K562 (cell line): Measurements from ENCODE around the gene RNF126. TPM values are rescaled to one million over a fixed set of nuclear protein-coding genes. Genes with fewer than 3 reads are reported as not detected.

Source experiments
- ATAC-seq: fragments of 200-7000 bp; cut with Tn5 transposase; 3 replicates; pipeline ENCODE4 v1.9.1; 2020; ENCODE audit warnings: moderate library complexity
- BruUV-seq: library from RNA; stranded (reverse); fragments of 400-500 nt; replicated peaks from 2 replicates; lab custom pipeline; 2021; lab: Mats Ljungman, UMichigan
- CTCF ChIA-PET: fragments of 300-600 bp; formaldehyde crosslinking; extraction: SDS; loops from one replicate; lab custom pipeline; 2021; ENCODE audit warnings: low intra/inter-chr PET ratio; lab: Yijun Ruan, JAX
- POLR2A ChIA-PET: fragments of 300-600, 350-650 bp; sonication (Branson Sonifier 250); formaldehyde crosslinking; extraction: SDS; loops from one replicate; lab custom pipeline; 2021; ENCODE audit warnings: antibody characterized with exemption, inconsistent platforms; lab: Yijun Ruan, JAX
- DNase-seq, 4 experiments: peaks; one replicate each; pipeline versions ENCODE4 v3.0.0 to v3.0.0-alpha.2; 2011 to 2018; ENCODE audit warnings: low spot score in 3 of 4, mixed read lengths in 3 of 4; ENCODE audit errors: extremely low read depth in 1 of 4
- FAIRE-seq: peaks from 2 replicates; lab custom pipeline; 2011; peaks lifted over from hg19 to GRCh38; lab: Jason Lieb, UNC
- H2AFZ ChIP-seq: 2 replicates; pipeline ENCODE4 v1.6.0; 2011; ENCODE audit warnings: low read depth, low read length, control low read depth, inconsistent platforms
- H3K27ac ChIP-seq: fragments of 200-600 bp; 3 replicates; pipeline ENCODE4 v1.8.0; 2011; ENCODE audit warnings: low read depth, mild to moderate bottlenecking, control low read depth, inconsistent platforms, low read length, moderate library complexity, mixed read lengths; ENCODE audit errors: extremely low read depth
- H3K27me3 ChIP-seq, 2 experiments: fragments of 300-600 bp in 1 of 2; 2 replicates in 1 of 2; 3 replicates in 1 of 2; pipeline versions ENCODE4 v1.6.0 to v1.8.0; 2011; ENCODE audit warnings: inconsistent platforms in 2 of 2, low read length in 2 of 2, mild to moderate bottlenecking in 1 of 2, mixed read lengths in 1 of 2, moderate library complexity in 1 of 2; ENCODE audit not compliant: control insufficient read depth in 2 of 2, insufficient read depth in 2 of 2
- H3K36me3 ChIP-seq: fragments of 300-600 bp; 3 replicates; pipeline ENCODE4 v1.8.0; 2011; ENCODE audit warnings: mild to moderate bottlenecking, low read length, inconsistent platforms; ENCODE audit not compliant: control insufficient read depth, insufficient read depth
- H3K4me1 ChIP-seq, 2 experiments: fragments of 200-600 bp in 1 of 2; replicated peaks in 1 of 2; 2 replicates in 1 of 2; 3 replicates in 1 of 2; pipeline versions ENCODE4 v1.5.1 to v1.8.0; 2011; ENCODE audit warnings: inconsistent platforms in 2 of 2, low read length in 2 of 2, mild to moderate bottlenecking in 1 of 2, mixed read lengths in 1 of 2, moderate library complexity in 1 of 2; ENCODE audit not compliant: control insufficient read depth in 2 of 2, insufficient read depth in 2 of 2
- H3K4me2 ChIP-seq: 2 replicates; pipeline ENCODE4 v1.6.1; 2011; ENCODE audit warnings: low read length, control low read depth, inconsistent platforms, mixed read lengths; ENCODE audit not compliant: insufficient read depth
- H3K4me3 ChIP-seq: fragments of 200-600 bp; sonication (generic), shearing (Covaris generic); 2 replicates; pipeline ENCODE4 v1.5.1; 2016; ENCODE audit warnings: control low read depth, inconsistent platforms
- H3K79me2 ChIP-seq: fragments of 200-600 bp; 3 replicates; pipeline ENCODE4 v1.8.0; 2011; ENCODE audit warnings: low read length, inconsistent platforms; ENCODE audit not compliant: control insufficient read depth, insufficient read depth
- H3K9ac ChIP-seq, 2 experiments: 2 replicates each; pipeline versions ENCODE4 v1.6.0 to v1.6.1; 2011; ENCODE audit warnings: low read depth in 2 of 2, low read length in 2 of 2, control low read depth in 1 of 2, inconsistent platforms in 1 of 2, mild to moderate bottlenecking in 1 of 2, mixed read lengths in 1 of 2; ENCODE audit not compliant: insufficient read depth in 1 of 2
- H3K9me1 ChIP-seq: one replicate; pipeline ENCODE4 v1.6.0; 2011; ENCODE audit warnings: inconsistent platforms, mild to moderate bottlenecking, low read length, moderate library complexity; ENCODE audit not compliant: control insufficient read depth, insufficient read depth
- H3K9me3 ChIP-seq: replicated peaks from 2 replicates; pipeline ENCODE4 v1.5.1; 2011; ENCODE audit warnings: low read depth, low read length, inconsistent platforms; ENCODE audit not compliant: control insufficient read depth, insufficient read depth
- H4K20me1 ChIP-seq: replicated peaks from 2 replicates; pipeline ENCODE4 v1.6.1; 2011; ENCODE audit warnings: low read length, inconsistent platforms, mixed read lengths; ENCODE audit not compliant: control insufficient read depth, insufficient read depth
- CCNT2 ChIP-seq: IDR thresholded peaks from 2 replicates; pipeline ENCODE4 v1.6.1; 2011; ENCODE audit warnings: borderline replicate concordance, low read depth, mild to moderate bottlenecking, moderate library complexity, mixed read lengths, low read length; ENCODE audit not compliant: insufficient read length; ENCODE audit errors: extremely low read depth
- FIP1L1 ChIP-seq: fragments of 200-400 bp; formaldehyde crosslinking; IDR thresholded peaks from 2 replicates; pipeline ENCODE4 v1.6.1; 2018; ENCODE audit warnings: mild to moderate bottlenecking, low read depth, low read length; ENCODE audit not compliant: poor library complexity, severe bottlenecking
- GATA2 ChIP-seq: sonication (generic); formaldehyde crosslinking; IDR thresholded peaks from 2 replicates; pipeline ENCODE4 v1.4.0; 2020; ENCODE audit warnings: mild to moderate bottlenecking, missing genetic modification reagents
- HDAC3 ChIP-seq: fragments of 450-650 bp; IDR thresholded peaks from 2 replicates; pipeline ENCODE4 v1.6.1; 2018; ENCODE audit warnings: borderline replicate concordance, mild to moderate bottlenecking, moderate library complexity; ENCODE audit not compliant: partially characterized antibody
- MCM2 ChIP-seq: fragments of 450-650 bp; IDR thresholded peaks from 2 replicates; pipeline ENCODE4 v1.6.1; 2017; ENCODE audit warnings: low read depth, mild to moderate bottlenecking
- MTA2 ChIP-seq: fragments of 450-650 bp; IDR thresholded peaks from 2 replicates; pipeline ENCODE4 v1.6.1; 2016; ENCODE audit warnings: low read depth
- MTA3 ChIP-seq: fragments of 450-650 bp; formaldehyde crosslinking; IDR thresholded peaks from 2 replicates; pipeline ENCODE4 v1.6.1; 2017; ENCODE audit warnings: mild to moderate bottlenecking, borderline replicate concordance
- NONO ChIP-seq, 2 experiments: fragments of 200-400 bp in 1 of 2; fragments of 450-650 bp in 1 of 2; formaldehyde crosslinking in 1 of 2; IDR thresholded peaks; 2 replicates each; pipeline ENCODE4 v1.6.1; 2017; ENCODE audit warnings: low read depth in 2 of 2, mild to moderate bottlenecking in 2 of 2, moderate library complexity in 2 of 2, low read length in 1 of 2
- POLR2H ChIP-seq: IDR thresholded peaks from 2 replicates; pipeline ENCODE4 v1.6.1; 2016; ENCODE audit warnings: missing genetic modification characterization, low read depth, mild to moderate bottlenecking, control low read depth, missing compliant biosample characterization, moderate library complexity
- PRPF4 ChIP-seq: fragments of 200-400 bp; formaldehyde crosslinking; IDR thresholded peaks from one replicate; pipeline ENCODE4 v1.6.1; 2017; ENCODE audit warnings: low read length, low read depth, mild to moderate bottlenecking; ENCODE audit not compliant: insufficient read depth, poor library complexity, severe bottlenecking
- RAD21 ChIP-seq, 2 experiments: fragments of 250-450 bp in 1 of 2; fragments of 450-650 bp in 1 of 2; sonication (Bioruptor Pico) in 1 of 2; formaldehyde crosslinking in 1 of 2; IDR thresholded peaks in 1 of 2; conservative IDR thresholded peaks in 1 of 2; 2 replicates each; pipeline versions ENCODE4 v1.4.0 to v1.8.0; 2020 to 2022; ENCODE audit warnings: mild to moderate bottlenecking in 2 of 2, moderate library complexity in 1 of 2
- TAF9B ChIP-seq: fragments of 450-650 bp; IDR thresholded peaks from 2 replicates; pipeline ENCODE4 v1.6.1; 2018; ENCODE audit warnings: mild to moderate bottlenecking; ENCODE audit not compliant: partially characterized antibody
- TRIM24 ChIP-seq, 2 experiments: fragments of 450-650 bp; IDR thresholded peaks; 2 replicates each; pipeline ENCODE4 v1.6.1; 2016
- ZC3H11A ChIP-seq: IDR thresholded peaks from 2 replicates; pipeline ENCODE4 v1.6.1; 2012; ENCODE audit warnings: low read depth, low read length, improper control_type of control experiment
- ZSCAN29 ChIP-seq: fragments of 450-650 bp; IDR thresholded peaks from 2 replicates; pipeline ENCODE4 v1.6.1; 2017
- WGBS: fragments of 100-300 bp; shearing (Covaris generic); methylation state at CpG from one replicate; pipeline ENCODE4 v1.1.6; 2016; ENCODE audit warnings: low coverage, mixed read lengths; ENCODE audit not compliant: insufficient coverage; ENCODE audit errors: missing lambda C conversion rate; 5-methylcytosine and 5-hydroxymethylcytosine counted together
- in situ Hi-C: fragments of 300-500 bp; cut with MboI; formaldehyde crosslinking; loops from 4 replicates; pipeline ENCODE4 v1.15.0; 2018; ENCODE audit warnings: inconsistent platforms, mixed read lengths
- intact Hi-C: fragments of 100-400 bp; cut with micrococcal nuclease; formaldehyde crosslinking; loops from 2 replicates; pipeline ENCODE4 v1.14.2; 2022
- polyA plus RNA-seq, 8 experiments: library from polyadenylated mRNA; depleted of rRNA in 4 of 8; stranded (reverse) in 5 of 8; unstranded in 3 of 8; fragments of >200 nt; fragmentation: Nextera tagmentation in 2 of 8; fragmentation: Illumina TruSeq in 1 of 8; extraction: Ambion mirVana in 2 of 8; extraction: Trizol in 1 of 8; gene quantifications; 2 replicates each; pipeline versions ENCODE4 v1.2.1 to v1.2.3, GENCODE V29; 2011 to 2014; ENCODE audit warnings: inconsistent platforms in 1 of 8, missing spikeins in 1 of 8
- total RNA-seq, 7 experiments: library from RNA; depleted of rRNA in 6 of 7; stranded (reverse); fragments of >200 nt in 6 of 7; fragmentation: Illumina TruSeq in 2 of 7; extraction: Trizol in 2 of 7; gene quantifications; 2 replicates each; pipeline versions ENCODE4 v1.2.1 to v1.2.3, GENCODE V29; 2011 to 2021; ENCODE audit warnings: low replicate concordance in 1 of 7
- TF ChIP-seq, protein P1 (sequence below): sonication (generic); formaldehyde crosslinking; IDR thresholded peaks from 2 replicates; pipeline ENCODE4 v1.8.1; 2023; ENCODE audit warnings: mild to moderate bottlenecking, missing genetic modification reagents
- TF ChIP-seq, protein P2 (sequence below), 2 experiments: fragments of 450-650 bp in 1 of 2; sonication (generic) in 1 of 2; formaldehyde crosslinking in 1 of 2; IDR thresholded peaks in 1 of 2; conservative IDR thresholded peaks in 1 of 2; 2 replicates each; pipeline versions ENCODE4 v1.6.1 to v1.8.1; 2016 to 2023; ENCODE audit warnings: mild to moderate bottlenecking in 2 of 2, moderate library complexity in 2 of 2, inconsistent platforms in 1 of 2, missing genetic modification reagents in 1 of 2

RNF126 gene
- total and polyA plus RNA-seq, 9 of the 15 experiments (the other 6 are each of a cell fraction or from before 2014, with no cell fraction given), result 0.27 to 101 (median 12.3) TPM

DNA sequence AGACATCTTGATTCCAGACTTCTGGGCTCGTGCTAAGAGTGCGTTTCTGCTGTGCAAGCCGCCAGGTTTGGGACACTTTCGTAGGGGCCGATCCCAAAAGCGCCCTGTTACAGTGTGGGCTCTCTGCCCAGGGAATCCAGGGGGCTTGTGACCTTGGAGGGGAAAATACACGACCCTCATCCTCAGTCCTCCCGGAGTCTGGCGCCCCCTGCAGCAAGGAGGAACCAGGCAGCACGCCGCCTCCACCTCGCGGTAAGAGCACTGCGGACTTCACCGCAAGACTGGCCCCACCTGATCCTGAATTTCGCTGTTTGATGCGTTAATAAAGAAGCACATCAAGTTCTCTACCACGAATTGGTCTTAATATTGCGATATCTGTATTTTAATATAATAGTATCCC lies 34.8 kb downstream of the RNF126 start:
- ATAC-seq (no peak), FAIRE-seq (no peak), DNase-seq (peak in 1 of 4 experiments; percentile 38)
- Histone ChIP-seq H3K79me2 (peaks cover 46% of the 10 kb centered on the region), H3K9ac (no peak overlapping the region), H3K27me3 (no peaks in the 10 kb centered on the region), H3K36me3 (peaks cover 76% of the 10 kb centered on the region; the same call in 2 of the 3 replicates), H3K4me1 (peaks cover 0 to 45% of the 10 kb centered on the region in 2 experiments; a peak in 4 of 5 replicates), H3K27ac (no peak overlapping the region), H4K20me1 (no peaks in the 10 kb centered on the region), H3K9me1 (no peaks in the 10 kb centered on the region), H3K4me3 (no peak overlapping the region), H2AFZ (no peak overlapping the region), H3K4me2 (no peak overlapping the region), H3K9me3 (no peaks in the 10 kb centered on the region)
- intact Hi-C loops, result no loop called here
- POLR2A ChIA-PET, result interaction anchor here (0.8 to 1.0 kb wide), 2 partner anchors 8 to 13 kb away, joined by 3 read pairs; no protein-coding TSS in a partner anchor
- BruUV-seq, result no TSS peak
- 90% methylated on average over 19 of the region's 19 CpGs for WGBS
- in situ Hi-C loops, result no loop called here
- CTCF ChIA-PET, result no interaction called here
- TF ChIP-seq MTA3 (no peak), POLR2H (tag) (no peak), TRIM24 (IDR thresholded peaks at IDR 0.05) (no peak), ZC3H11A (no peak), MTA2 (no peak), HDAC3 (no peak), ZSCAN29 (no peak), PRPF4 (no peak), CCNT2 (no peak), TAF9B (no peak), RAD21 (CRISPR knock-in tag; conservative IDR thresholded peaks at IDR 0.05 in 1 of 2, IDR thresholded peaks at IDR 0.05 in 1 of 2) (no peak), MCM2 (no peak), GATA2 (CRISPR knock-in tag) (no peak), FIP1L1 (no peak), NONO (IDR thresholded peaks at IDR 0.05; ENCODE audit: low read depth in 2 of 2, low read length in 1 of 2) (no peak)
- TF ChIP-seq, protein P1, sequence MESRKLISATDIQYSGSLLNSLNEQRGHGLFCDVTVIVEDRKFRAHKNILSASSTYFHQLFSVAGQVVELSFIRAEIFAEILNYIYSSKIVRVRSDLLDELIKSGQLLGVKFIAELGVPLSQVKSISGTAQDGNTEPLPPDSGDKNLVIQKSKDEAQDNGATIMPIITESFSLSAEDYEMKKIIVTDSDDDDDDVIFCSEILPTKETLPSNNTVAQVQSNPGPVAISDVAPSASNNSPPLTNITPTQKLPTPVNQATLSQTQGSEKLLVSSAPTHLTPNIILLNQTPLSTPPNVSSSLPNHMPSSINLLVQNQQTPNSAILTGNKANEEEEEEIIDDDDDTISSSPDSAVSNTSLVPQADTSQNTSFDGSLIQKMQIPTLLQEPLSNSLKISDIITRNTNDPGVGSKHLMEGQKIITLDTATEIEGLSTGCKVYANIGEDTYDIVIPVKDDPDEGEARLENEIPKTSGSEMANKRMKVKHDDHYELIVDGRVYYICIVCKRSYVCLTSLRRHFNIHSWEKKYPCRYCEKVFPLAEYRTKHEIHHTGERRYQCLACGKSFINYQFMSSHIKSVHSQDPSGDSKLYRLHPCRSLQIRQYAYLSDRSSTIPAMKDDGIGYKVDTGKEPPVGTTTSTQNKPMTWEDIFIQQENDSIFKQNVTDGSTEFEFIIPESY (CRISPR knock-in tag), result peak; percentile 99
- TF ChIP-seq, protein P2, sequence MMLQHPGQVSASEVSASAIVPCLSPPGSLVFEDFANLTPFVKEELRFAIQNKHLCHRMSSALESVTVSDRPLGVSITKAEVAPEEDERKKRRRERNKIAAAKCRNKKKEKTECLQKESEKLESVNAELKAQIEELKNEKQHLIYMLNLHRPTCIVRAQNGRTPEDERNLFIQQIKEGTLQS (IDR thresholded peaks at IDR 0.05), result 0 out of 2 replicates have a peak, but pooled peaks have one; percentile 42
- TF ChIP-seq, protein P2 (CRISPR knock-in tag; conservative IDR thresholded peaks at IDR 0.05), result no peak
